Brain pericyte (primary cell): ENCODE results near the gene TAF11L2.
"Not testable (repeated sequence)": the region's sequence is repeated elsewhere in the genome, so short reads cannot be mapped to it uniquely, and the experiment has no call there.

ENCODE experiments used
- DNase-seq: peaks from one replicate; pipeline ENCODE4 v3.0.0-alpha.2; 2012; ENCODE audit warnings: low read depth, low spot score

TAF11L2 gene

DNA sequence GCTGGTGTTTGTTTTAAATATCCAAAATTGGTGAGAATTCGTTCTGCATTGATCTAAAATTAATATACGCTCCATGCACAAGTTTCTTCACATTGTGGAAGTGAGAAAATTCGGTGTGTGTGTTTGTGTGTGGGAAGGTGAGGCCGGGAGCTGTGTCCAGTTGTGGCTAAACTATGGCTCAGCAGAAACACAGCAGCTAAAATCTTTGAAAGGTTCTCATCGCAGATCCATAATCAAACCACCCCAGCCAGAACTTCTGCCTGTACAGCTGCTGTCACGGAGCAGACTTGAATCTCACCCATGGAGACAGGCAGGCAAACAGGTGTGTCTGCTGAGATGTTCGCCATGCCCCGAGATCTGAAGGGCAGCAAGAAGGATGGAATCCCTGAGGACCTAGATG is at the start of gene TAF11L2:
TAF11L2 (plus strand) TSS at position 301 of the 400 bp plus-strand sequence.
- DNase-seq, result not testable (repeated sequence)

DNA sequence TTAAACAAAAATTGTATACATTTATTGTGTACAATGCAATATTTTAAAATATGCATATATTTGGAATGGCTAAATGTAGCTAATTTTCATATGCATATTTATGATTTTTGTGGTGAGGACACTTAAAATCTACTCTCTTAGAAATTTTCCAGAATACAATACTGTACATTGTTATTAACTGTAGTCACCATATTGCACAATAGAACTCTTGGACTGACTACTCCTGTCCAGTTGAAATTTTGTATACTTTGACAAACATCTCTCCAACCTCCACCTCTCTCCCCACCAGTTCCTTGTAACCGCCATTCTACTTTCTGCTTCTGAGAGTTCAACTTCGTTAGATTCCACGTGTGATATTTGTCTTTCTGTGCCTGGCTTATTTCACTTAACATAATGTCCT is 49.2 kb upstream of the TAF11L2 start:
- no peak for DNase-seq

DNA sequence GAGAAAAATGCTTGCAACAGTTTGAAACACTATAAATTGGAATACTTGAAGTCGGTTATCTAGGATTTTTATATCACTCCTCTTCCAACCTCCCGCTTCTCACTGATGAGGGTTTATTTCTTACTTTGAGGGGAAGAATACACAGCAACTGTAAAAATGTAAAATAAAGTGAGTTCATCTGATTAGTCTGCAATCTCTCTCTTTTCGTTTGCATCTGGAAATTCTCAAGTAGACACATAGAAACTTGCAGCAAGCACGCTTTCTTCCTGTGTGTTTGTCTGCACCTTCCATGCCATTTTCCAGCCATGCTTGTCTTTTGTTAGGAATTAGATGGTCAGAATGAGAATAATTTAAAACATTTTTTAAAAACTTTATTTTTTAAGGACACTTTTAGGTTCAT is 45.1 kb upstream of the TAF11L2 start:
- DNase-seq, result no peak

DNA sequence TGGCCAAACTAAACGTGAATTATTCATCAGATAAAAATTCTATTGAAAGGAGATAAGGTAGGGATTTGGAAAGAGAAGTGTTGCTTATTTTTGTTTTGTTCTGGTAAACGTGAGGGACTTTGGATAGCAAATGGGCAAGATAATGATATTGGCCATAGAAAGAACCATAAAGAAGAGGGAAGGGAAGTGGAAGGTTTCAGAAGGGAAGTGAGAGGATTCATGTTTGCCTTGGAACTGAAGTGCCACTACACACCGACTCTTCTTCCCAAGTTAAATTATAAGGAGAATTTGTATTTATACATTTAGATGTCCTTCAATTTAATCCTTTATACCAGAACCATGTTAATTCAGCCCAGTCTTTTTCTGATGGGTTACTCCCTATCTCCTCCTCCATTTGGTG is 42.1 kb upstream of the TAF11L2 start:
- no peak for DNase-seq

DNA sequence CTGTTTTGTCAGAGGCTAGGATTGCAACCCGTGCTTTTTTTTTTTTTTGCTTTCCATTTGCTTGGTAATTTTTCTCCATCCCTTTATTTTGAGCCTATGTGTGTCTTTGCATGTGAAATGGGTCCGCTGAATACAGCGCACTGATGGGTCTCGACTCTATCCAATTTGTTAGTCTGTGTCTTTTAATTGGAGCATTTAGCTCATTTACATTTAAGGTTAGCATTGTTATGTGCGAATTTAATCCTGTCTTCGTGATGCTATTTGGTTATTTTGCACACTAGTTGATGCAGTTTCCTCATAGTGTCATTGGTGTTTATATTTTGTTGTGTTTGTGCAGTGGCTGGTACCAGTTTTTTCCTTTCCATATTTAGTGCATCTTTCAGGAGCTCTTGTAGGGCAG is 36.2 kb upstream of the TAF11L2 start:
- DNase-seq, result no peak

DNA sequence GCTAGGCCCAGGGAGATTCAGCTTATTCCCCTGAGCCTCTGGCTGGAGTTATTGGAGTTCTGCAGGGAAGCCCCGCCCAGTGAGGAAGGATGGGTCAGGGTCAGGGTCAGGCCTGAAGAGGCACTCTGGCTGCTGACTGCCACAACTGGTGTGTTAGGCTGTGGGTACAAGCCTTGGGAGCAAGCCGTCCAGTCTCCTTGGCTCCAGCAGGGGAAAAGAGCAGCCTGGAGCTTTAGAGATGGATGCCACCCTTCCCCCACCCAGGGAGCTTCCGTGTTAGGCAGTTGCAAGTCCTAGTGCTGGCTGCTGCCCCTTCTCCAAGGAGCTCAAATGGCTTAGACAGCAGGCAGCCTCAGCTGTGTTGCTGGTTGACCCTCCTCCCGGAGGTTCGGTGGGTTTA is 34.4 kb upstream of the TAF11L2 start:
- DNase-seq, result no peak

DNA sequence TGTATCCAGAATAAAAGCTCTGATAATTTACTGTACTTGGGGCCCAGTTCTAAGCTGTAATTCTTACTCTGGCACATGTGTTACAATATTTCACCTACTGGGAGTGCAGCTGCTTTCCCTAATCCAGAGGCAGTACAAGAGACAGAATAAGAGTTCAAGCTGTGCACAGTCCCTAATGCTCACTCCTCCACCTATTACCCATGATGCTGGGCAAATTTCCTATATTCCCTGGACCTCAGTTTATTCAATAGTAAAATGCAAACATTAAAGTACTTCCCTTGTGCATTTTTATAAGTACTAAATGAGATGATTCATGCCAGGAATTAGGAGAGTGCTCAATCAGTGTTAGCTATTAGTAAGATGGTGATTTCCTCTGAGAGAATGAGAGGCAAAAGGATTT is 28.0 kb upstream of the TAF11L2 start:
- DNase-seq, result no peak

DNA sequence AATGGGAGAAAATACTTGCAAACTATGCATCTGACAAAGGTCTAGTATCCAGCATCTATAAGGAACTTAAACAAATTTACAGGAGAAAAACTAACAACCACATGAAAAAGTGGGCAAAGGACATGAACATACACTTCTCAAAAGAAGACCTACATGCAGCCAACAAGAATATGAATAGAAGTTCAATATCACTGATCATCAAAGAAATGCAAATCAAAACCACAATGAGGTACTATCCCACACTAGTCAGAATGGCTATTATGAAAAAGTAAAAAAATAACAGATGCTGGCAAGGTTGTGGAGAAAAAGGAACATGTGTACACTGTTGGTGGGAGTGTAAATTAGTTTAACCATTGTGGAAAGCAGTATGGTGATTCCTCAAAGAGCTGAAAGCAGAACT is 23.0 kb upstream of the TAF11L2 start:
- DNase-seq, result not testable (repeated sequence)

DNA sequence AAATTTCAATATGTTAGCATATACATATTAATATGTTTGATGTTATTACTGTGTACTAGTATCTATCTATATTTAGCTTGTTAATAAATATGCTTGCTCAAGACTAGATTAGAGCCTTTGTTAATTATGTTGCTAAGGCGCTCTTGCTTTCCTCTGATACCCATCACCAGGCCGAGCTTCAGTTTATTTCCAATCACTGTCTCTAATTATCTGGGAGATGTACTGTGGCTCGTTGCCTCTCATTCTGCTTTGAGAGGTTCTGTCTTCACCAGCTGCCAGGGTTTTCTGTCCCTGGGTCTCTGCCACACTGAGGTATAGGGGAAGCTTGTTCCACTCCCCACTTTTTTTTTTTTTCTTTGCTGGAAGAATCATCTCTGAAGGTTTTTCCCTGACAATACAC is 21.0 kb upstream of the TAF11L2 start:
- no peak for DNase-seq

DNA sequence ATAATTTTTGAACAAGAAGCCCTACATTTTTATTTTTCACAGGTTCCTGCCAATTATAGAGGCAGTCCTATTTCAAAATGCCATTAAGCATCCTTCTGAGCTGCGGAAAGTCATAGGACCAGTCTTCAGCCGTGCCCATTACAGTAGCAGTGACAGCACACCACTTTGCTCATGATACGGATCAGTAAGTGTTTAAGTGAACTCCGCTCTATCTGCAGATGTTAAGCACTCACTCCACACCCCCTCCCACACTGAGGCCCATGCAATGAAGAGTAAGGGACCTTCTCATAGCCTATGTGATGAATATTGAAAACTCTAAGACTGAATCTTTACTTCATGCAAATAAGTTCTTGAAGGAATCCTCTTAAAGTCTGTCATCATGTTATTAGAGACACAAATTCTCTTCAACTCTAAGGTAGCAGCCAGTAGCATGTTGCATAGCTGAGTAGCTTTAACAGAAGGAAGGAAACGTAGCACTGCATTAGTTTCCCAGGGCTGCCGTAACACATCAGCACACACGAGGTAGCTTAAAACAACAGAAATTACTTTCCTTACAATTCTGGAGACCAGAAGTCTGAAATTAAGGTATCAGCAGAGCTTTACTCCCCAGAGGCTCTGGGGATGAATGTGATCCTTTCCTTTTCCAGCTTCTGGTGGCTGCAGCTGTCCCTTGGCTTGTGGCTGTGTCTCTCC is 20.3 kb upstream of the TAF11L2 start:
- no peak for DNase-seq

DNA sequence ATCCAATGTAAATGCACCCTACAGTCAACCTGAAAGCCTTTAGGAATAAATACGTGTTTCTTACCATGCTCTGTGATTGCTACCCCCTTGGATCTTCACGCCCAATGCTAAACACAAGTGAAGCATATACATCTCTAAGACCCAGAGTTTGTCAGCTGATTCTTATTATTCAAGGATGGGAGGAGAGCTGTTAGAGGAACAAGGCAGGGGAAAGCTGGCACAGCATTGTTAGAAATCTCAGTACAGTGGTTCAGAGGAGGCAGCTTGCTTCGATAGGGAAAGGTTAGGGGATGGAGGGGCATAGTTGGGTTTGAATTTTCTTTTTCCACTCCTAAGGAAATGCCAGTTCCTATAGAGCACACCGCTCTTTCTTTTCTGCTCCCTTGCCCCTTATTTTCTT is 16.7 kb upstream of the TAF11L2 start:
- no peak for DNase-seq

DNA sequence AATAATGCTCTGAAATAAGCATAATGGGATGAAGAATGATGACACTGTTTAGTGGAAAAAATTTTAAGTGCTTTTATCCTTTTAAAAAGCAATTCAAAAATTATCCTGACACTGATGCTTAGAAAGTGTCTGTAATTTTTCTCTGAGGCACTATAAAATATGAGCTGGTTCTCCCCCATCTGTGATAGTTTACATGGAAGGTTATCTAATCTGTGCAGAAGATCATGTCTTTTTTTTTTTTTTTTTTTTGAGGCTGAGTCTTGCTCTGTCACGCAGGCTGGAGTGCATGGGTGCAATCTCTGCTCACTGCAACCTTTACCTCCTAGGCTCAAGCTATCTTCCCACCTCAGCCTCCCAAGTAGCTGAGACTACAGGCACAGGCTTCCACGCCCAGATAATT is 15.2 kb upstream of the TAF11L2 start:
- no peak for DNase-seq

DNA sequence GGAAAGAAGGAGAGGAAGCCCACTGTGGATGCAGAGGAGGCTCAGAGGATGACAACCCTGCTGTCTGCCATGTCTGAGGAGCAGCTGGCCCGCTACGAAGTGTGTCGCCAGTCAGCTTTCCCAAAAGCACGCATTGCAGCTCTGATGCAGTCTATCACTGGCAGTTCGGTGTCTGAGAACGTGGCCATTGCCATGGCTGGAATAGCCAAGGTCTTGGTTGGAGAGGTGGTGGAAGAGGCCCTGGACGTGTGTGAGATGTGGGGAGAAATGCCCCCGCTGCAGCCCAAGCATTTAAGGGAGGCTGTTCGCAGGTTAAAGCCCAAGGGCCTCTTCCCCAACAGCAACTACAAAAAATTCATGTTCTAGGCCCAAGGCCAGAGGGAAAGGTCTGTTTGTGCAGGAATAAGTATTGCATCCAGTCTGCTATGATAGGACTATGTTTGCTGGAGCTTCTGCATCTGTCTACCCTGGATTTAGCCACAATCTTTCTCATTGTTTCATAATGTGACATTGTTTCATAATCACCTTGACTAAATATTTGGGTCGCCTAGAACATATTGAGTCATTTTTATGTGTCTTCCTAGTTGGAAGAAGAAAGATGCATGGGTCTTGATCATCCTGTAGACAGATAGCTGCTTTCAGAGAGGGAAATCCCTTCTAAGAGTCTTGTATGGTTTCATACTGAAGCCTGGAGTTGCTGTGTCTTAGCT is 11.4 kb upstream of the TAF11L2 start:
- DNase-seq, result not testable (repeated sequence)

DNA sequence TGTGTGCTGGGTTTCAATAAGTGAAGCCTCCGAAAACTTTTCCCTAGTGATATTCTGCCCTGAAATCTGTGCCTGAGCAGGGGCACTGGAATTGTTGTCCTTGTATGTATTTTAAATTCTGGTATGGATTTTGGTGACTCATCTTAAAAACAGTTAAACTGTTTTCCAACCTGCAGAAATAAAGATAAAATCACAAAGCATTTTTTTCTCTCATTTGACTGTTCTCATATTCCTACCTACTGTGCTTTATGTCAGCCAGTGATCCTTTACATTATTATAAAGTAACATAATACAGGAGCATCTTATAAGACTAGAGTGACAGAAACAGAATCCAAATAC is 10.9 kb upstream of the TAF11L2 start:
- DNase-seq, result no peak

DNA sequence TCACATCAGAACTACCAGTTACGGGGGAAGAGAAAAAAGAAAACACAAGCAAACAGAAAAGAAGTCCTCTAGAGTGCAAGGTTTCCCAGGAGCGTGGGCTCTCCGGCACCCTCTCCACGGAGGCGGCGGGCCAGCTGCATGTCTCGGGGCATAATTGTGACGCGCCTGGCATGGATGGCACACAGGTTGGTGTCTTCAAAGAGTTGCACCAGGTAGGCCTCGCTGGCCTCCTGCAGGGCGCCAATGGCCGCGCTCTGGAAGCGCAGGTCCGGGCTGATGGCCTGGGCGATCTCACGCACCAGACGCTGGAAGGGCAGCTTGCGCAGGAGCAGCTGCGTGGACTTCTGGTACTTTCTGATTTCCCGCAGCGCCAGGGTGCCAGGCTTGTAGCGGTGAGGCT is 6.8 kb upstream of the TAF11L2 start:
- not testable (repeated sequence) for DNase-seq

DNA sequence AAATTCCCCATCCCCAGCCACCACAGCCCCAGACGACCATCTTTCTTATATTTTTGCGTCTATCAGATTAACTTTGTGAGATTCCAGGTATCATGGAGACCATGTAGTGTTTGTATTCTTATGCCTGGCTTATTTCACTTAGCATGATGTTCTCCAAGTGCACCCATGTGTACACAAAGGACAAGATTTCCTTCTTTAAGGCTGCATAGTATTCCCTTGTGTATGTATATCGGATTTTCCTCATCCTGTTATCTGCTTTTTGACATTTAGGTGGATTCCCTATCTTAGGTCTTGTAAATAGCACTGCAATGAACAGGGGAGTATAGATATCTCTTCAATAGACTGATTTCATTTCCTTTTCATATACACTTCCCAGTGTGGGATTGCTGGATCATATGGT is 5.3 kb upstream of the TAF11L2 start:
- DNase-seq, result no peak

DNA sequence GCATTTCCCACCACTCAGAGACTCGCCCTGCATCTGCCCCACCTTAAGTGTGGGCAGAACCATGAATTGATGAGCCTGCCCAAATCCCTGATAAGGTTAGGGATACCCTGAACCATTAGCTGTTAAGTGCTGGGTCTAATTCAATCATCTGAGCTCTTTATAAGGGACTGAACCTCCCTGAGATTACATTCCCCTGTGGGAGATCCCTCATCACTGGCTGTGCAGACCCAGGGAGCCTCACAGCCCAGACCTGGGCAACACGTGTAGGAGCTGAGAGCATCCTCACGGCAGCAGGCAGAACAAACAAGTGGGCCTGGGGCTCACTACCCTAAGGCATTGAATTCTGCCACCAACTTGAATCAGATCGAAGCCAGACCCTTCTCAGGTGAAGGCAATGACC is 585 bp upstream of the TAF11L2 start:
- no peak for DNase-seq

DNA sequence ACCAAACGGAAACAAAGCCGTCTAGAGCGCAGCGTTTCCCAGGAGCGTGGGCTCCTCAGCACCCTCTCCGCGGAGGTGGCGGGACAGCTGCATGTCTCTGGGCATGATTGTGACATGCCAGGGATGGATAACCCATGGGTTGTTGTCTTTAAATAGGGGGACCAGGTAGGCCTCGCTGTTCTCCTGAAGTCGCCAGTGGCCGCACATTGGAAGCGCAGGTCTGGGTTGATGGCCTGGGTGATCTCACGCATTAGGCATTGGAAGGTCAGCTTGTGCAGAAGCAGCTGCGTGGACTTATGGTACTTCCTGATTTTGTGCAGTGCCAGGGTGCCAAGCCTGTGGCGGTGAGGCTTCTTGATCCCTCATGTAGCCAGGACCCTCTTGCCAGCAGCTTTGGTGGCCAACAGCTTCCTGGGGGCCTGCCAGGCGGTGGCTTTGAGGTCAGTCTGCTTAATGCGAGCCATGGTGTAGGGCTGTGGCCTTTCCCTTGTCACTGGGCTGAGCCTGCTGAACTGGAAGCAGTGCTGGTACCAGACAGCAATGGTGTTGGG is 13.8 kb downstream of the TAF11L2 start:
- no peak for DNase-seq

DNA sequence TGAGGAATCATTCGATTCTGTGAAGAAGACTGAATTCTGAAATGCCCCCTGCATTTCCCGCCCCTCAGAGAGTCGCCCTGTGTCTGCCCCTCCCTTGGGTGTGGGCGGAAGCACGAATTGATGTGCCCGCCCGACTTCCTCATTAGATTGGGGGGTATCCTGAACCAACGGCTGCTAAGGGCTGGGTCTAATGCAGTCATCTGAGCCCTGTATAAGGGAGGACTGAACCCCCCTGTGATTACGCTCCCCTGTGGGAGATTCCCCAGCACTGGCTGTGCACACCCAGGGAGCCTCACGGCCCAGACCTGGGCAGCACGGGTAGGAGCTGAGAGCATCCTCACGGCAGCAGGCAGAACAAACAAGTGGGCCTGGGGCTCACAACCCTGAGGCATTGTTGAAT is 19.5 kb downstream of the TAF11L2 start:
- not testable (repeated sequence) for DNase-seq

DNA sequence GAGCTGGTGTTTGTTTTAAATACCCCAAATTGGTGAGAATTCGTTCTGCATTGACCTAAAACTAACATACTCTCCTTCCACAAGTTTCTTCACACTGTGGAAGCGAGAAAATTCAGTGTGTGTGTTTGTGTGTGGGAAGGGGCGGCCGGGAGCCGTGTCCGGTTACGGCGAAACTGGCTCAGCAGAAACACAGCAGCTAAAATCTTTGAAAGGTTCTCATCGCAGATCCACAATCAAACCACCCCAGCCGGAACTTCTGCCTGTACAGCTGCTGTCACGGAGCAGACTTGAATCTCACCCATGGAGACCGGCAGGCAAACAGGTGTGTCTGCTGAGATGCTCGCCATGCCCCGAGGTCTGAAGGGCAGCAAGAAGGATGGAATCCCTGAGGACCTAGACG is 20.0 kb downstream of the TAF11L2 start, which contains the start of gene TAF11L3:
TAF11L3 (plus strand) TSS at position 301 of the 400 bp plus-strand sequence.
- DNase-seq, result not testable (repeated sequence)

DNA sequence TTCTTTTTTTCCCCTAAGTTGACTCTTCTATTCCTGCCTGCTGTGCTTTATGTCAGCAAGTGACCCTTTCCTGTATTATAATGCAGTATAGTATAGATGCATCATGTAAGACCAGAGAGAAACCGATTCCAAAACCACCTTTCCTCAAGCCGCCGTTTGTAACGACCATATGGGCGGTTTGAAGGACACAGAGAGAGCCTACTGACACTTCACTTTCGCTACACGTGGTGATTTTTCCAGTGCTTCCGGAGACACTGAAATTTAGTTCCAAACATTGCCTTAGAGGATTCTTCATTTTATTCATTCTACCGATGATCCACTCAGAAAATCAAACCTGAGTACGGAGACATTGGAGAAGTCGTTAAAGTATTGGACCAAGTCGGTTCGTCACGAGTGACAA is 21.5 kb downstream of the TAF11L2 start:
- not testable (repeated sequence) for DNase-seq

DNA sequence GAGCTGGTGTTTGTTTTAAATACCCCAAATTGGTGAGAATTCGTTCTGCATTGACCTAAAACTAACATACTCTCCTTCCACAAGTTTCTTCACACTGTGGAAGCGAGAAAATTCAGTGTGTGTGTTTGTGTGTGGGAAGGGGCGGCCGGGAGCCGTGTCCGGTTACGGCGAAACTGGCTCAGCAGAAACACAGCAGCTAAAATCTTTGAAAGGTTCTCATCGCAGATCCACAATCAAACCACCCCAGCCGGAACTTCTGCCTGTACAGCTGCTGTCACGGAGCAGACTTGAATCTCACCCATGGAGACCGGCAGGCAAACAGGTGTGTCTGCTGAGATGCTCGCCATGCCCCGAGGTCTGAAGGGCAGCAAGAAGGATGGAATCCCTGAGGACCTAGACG is 23.5 kb downstream of the TAF11L2 start, which contains the start of gene TAF11L4:
TAF11L4 (plus strand) TSS at position 301 of the 400 bp plus-strand sequence.
- not testable (repeated sequence) for DNase-seq

DNA sequence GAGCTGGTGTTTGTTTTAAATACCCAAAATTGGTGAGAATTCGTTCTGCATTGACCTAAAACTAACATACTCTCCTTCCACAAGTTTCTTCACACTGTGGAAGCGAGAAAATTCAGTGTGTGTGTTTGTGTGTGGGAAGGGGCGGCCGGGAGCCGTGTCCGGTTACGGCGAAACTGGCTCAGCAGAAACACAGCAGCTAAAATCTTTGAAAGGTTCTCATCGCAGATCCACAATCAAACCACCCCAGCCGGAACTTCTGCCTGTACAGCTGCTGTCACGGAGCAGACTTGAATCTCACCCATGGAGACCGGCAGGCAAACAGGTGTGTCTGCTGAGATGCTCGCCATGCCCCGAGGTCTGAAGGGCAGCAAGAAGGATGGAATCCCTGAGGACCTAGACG is 26.9 kb downstream of the TAF11L2 start, which contains the start of gene TAF11L5:
TAF11L5 (plus strand) TSS at position 301 of the 400 bp plus-strand sequence.
- not testable (repeated sequence) for DNase-seq
